GM19397 (cell line): ENCODE results near the gene PPP2R5A.
A peak's percentile ranks its signal among the peaks of the same experiment; 100 is the strongest.
"Not testable (repeated sequence)": the region's sequence is repeated elsewhere in the genome, so short reads cannot be mapped to it uniquely, and the experiment has no call there.

ENCODE experiments used
- ATAC-seq: cut with Tn5 transposase; IDR thresholded peaks from one replicate; pipeline ENCODE4 v1.9.1; 2021; ENCODE audit warnings: mild to moderate bottlenecking, moderate library complexity; ENCODE audit not compliant: unreplicated experiment

The PPP2R5A gene

DNA sequence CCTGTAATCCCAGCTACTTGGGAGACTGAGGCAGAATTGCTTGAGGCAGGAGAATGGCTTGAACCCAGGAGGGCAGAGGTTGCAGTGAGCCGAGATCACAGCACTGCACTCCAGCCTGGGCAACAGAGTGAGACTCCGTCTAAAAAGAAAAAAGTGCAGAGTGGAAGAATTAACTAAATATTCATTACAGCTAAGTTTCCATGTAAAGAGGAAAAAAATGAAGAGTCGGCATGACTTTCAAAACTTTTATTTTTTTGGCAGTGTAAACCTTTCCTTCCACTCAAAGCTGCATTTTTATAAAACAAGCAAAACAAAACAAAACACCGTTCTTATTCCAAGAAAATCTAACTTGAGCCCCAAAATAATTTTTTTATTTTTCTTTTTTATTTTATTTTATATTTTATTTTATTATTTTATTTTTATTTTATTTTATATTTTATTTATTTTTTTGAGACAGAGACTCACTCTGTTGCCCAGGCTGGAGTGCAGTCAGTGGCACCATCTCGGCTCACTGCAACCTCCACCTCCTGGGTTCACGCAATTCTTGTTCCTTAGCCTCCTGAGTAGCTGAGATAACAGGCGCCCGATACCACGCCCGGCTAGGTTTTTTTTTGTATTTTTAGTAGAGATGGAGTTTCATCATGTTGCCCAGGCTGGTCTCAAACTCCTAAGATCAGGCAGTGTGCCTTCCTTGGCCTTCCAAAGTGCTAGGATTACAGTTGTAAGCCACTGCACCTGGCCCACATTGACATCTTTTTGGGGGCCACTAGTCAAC lies 66.6 kb downstream of the PPP2R5A start:
- ATAC-seq: no peak

DNA sequence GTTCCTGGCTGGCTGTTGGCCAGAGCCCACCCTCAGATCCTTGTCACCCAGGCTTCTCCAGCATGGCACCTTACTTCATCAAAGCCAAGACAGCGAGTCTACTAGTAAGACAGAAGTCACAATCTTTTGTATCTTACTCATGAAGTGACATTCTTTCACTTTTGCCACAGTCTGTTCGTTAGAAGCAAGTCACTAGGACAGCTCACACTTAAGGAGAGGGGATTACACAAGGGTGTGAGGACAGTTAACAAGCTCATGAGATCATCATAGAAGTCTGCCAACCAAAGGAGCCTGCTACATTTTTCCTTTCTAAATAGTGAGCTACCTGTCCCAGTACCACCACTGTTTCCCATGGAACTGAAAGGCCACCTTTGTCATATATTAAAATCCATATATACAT lies 68.0 kb downstream of the PPP2R5A start:
- no peak for ATAC-seq

DNA sequence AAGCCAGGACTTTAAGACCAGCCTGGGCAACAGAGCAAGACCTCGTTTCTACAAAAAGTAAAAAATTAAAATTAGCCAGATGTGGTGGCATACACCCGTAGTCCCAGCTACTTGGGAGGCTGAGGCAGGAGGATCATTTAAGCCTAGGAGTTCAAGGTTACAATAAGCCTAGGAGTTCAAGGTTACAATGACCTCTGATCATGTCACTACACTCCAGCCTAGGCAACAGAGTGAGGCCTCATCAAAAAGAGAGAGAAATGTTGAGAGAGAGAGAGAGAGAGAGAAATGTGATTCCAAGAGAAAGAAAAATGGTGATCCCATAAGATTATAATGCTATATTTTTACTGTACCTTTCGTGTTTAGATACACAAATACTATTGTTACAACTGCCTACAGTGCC lies 69.3 kb downstream of the PPP2R5A start:
- no peak for ATAC-seq

DNA sequence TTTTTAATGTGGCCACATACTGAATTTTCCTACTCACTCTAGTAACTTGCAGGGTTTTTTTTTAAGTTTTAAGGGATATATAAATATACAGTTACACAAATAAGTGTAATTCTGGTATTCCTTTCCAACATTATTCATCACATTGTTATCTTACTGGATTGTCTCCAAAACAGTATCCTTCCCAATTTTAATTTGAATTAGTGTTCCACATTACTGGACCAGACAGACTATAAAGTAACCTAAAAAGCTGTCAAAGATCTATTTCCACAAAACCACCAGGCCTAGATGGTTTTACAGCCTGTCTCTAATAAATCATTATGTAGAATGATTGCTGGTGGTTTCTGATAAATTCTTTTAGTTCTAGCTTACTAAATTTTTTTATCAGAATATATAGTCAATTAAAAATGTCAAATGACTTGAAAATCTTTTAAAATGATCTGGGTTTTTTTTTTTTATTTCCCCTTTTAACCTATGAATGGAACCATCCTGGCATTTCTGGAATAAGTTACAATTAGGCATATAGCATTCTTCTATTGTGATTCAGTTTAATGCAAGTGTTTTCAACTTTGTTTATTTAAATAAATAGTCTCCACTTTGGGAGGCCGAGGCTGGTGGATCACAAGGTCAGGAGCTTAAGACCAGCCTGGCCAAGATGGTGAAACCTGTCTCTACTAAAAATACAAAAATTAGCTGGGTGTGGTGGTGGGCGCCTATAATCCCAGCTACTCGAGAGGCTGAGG lies 70.2 kb downstream of the PPP2R5A start:
- no peak for ATAC-seq

DNA sequence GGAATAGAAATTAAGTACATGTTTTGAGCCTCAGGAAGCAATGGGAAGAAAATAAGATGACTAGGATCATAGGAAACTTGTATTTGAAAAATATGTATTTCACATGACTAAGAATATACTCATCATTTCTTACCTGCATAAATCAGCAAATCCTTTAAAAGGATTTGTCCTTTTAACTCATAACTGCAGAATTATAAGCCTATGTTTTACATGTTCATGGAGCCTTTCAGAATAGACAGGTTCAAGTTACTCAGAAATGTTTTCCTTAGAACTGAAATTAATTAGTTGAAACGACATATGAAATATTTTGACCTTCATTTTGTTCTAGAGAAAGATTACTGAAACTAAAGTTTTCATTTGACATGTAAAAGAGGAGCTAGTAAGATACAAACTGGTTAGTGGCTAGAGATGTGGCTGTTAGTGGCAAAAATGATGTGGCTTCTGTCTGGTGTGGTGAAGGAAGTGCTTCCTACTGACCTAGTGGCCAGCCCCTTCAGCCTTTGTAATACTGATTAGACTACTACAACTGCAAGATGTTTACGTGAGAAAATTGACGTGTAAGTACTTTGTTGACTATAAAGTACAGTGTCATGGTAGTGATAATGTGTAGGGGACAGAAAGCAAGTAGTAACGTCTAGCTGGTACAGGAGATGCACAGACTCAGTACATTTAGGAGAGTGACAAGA lies 74.7 kb downstream of the PPP2R5A start:
- no peak for ATAC-seq

DNA sequence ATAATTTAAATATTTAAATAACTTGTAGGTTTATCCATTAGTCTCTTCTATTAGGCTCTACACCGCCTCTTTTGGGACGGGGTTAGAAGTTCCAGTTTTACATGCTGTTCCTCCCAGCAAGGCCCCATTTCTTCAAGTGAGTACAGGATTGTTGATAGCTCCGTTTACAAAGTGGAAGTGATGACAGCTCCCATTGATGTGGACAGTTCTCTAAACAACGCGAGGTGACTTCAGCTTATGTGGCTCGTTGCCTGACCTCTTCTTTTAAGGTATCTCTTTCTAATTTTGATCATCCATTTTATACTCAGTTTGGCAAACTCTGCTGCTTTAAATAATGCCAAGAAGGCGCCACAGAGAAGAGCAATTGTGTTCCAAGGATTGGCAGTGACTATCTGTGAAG lies 79.8 kb downstream of the PPP2R5A start:
- no peak for ATAC-seq

DNA sequence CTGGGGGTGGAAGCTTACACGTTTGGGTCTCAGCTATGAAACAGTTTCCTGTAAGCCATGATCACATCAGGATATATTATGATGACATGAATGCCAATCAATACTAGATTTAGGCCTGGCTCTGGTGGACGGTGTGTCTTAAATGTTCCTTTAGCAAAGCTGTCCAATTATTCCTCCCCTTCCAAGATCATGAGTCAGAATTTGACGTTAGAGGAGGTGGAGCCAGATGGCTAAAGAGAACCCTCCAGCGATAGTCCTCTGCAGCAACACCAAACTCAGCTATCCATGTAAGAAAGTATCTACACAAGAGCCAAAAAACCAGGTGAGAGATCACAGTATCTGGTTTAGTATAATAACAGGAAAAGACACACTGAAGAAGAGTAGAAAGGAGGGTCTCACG lies 81.7 kb downstream of the PPP2R5A start:
- no peak for ATAC-seq

DNA sequence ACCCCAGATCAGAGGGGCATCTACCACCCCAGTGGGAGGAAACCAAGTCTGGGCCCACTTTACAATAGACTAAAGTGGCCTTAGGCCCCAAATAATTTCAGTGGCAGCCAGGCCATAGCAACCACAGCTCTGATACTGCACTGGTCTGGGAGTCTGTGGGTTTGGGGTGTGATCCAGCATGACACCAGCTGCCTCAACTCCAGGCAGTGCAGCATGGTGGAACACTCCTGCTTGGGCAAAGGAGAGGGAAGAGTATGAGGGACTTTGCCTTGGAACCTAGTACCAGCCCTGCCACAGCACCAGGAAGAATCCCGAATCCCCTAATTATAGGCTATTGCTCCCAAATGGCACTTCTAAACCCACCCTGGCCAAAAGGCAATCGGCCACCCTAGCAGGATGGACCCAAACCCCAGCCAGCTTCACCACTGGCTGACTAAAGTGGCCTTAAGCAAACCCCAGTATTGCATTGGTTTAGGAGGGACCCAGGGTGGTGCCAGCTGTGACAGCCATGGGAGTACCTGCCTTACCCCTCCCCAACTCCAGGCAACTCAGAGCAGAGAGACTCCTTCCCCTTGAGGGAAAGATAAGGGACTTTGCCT lies 82.4 kb downstream of the PPP2R5A start:
- no peak for ATAC-seq

DNA sequence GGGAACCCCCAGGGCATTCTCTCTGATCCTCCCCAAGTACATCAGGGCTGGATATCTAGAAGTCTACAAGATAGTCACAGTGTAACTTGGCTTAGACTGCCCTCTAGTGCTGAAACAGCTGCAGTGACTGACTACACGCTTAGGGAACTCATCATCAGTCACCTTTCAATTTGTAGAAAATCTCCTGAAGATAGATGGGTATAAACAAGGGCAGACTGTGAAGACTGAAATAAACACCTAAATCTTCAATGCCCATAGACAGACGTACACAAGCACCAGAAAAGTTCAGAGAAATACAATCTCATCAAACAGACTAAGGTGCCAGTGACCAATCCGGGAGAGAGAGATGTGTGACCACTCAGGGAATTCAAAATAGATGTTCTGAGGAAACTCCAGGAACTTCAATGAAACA lies 82.9 kb downstream of the PPP2R5A start:
- peak; percentile 71 for ATAC-seq

DNA sequence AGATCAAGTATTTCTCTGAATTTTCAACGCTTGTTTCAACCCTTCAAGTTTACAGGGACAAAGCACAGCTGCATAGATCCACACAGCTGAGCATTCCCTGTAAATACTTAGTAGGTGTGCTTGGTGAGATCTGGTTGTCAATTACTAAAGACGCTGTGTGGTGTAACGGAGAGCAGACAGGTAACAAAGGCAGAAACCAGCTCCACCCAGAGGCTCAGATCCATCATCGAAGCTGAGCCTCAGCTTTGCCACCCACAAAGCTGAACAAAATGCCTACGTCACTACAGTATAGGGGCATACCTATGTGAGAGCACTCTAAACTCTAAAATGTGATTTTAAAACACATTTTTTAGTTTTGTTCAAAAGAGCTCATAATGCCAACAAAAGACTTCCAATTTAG lies 90.8 kb downstream of the PPP2R5A start:
- ATAC-seq: no peak

DNA sequence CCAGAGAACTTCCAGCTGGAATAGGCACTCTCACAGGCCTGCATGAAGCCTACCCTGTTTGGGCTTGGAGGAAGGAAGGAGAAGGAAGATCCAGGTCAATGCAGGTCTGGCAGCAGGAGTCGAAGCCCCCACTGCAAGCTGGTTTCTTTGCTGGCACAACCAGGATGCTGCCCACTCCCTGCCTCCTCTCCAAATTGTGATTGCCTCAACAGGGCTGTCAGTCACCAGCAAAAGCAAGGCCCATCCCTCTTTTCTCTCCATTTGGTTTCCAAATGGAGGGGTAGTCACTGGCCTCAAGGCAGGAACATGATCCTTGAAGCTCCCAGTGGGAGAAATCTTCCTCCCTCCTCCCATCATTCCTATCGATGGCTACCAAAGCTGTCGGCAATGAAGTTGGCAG lies 92.4 kb downstream of the PPP2R5A start:
- ATAC-seq: no peak

DNA sequence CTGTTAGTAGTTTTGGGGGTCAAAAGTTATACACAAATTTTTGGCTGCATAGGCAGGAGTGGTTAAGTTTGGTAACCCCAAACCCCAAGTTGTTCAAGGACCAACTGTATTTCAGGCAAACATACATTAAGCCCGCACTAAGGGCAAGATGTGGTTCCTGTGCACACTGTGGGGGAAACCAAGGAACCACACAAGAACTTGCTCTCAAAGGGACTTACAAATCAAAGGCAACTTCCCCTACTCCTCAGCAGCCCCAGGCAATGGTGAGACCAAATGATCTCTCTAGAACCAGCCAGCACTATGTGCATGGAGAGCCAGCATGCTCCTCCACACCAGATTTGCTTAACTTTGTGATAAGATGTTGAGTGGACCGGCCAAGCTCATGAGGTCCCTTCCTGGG lies 94.2 kb downstream of the PPP2R5A start:
- ATAC-seq: no peak

DNA sequence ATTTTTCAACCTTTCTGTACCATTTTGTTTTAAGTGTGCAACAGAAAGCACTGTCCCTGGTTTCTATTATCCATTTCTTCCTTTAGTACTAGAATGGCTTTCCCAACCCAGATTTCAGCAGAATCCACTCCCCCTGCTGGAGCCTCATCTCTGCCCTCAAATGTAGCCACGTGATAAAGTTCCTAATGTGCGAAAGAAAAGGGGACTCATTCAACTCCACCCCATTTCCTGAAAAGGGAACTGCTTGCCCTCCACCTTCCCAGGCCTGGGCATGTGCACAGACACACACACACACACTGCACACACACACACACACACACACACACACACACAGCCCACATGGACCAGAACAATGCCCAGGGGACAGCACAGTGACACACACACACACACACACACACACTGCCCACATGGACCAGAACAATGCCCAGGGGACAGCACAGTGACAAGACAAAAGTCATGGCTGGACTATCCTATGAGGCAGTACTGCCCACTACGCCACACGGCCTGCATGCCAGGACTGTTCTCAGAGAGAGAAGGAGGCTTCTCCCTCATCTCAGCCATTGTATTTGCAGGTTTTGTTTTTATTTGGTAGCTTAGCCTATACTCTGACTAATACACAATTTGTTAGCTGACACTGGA lies 96.3 kb downstream of the PPP2R5A start:
- no peak for ATAC-seq

DNA sequence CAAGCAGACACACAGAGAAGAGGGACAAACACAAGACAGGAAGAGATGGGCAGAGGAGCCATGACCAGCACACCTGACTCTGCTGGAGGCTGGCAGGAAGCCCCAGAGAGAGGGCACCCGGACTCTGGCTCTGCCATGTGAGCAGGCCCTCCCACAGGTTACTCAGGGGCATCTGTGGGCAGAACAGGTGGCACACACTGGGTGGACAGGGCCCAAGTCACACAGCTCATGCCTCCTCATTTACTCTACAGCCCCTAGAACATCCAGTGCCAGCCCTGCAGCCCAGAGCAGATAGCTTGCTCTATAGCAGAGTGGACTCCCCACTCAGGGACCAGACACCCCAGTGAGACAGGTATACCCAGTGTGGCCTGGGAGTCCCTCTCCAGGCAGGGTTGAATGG lies 100.8 kb downstream of the PPP2R5A start:
- ATAC-seq: no peak

DNA sequence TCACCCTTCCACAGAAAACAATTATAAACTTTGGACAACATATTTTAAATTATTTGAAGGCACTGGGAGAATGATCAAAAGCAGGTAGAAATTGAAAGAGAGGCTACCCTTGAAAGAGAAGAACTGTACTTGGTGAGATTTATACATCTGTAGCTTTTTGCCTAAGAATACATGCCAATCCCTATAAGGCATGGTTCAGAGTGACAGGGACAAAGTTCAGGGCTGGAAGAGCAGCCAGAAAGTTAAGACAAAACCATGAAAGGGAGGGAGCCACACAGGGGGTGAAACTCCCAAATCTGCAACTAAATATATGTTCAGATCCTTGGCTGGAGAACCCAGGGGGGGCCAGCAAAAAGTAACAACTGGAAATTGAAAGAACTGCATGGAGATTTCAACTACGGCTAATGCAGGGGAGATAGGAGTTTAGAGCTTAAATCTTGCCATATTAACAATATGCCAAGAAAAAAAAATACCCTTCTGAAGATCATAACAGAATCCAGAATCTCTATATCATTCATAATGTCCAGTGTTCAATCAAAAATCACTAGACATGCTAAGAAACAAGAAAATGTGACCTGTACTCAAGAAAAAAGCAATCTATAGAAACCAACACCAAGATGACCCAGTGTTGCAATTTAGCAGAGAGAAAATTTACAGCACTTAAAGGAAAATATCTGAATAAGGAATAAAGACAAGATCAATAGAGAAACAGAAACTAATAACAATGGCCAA lies 103.9 kb downstream of the PPP2R5A start:
- no peak for ATAC-seq

DNA sequence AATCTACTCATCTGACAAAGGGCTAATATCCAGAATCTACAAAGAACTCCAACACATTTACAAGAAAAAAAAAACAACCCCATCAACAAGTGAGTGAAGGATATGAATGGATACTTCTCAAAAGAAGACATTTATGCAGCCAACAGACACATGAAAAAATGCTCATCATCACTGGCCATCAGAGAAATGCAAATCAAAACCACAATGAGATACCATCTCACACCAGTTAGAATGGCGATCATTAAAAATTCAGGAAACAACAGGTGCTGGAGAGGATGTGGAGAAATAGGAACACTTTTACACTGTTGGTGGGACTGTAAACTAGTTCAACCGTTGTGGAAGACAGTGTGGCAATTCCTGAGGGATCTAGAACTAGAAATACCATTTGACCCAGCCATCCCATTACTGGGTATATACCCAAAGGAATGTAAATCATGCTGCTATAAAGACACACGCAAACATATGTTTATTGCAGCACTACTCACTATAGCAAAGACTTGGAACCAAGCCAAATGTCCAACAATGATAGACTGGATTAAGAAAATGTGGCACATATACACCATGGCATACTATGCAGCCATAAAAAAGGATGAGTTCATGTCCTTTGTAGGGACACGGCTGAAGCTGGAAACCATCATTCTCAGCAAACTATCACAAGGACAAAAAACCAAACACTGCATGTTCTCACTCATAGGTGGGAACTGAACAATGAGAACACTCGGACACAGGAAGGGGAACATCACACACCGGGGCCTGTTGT lies 110.6 kb downstream of the PPP2R5A start:
- ATAC-seq: not testable (repeated sequence)

DNA sequence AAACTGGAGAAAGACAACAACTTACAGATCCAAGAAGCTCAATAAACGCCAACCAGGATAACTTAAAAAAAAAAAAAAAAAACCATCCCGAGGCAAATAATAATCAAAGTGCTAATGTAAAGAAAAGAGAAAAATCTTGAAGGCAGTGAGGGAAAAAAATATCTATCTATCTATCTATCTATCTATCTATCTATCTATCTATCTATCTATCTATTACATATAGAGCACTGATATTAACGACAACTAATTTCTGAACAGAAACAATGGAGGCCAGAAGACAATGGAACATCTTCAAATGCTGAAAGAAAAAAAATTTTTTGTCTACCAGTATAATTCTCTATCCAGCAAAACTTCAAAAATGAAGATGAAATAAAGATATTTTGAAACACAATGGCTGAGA lies 111.4 kb downstream of the PPP2R5A start:
- ATAC-seq: no peak

DNA sequence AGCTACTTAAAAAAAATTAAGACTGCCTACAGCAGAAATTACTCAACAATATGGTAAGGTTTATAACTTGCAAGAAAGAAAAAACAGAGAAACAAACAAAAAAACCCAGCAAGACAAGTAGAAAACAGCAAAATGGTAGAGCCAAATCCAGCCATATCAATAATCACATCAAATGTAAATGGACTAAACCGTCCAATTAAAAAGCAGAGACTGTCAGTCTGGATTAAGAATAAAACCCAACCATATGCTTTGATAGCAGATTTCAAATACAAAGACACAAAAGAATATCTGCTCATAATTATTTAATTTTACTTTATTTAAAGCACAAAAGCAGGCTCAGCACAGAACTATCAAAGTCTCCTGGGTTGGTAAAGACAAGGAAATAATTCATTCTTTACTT lies 112.0 kb downstream of the PPP2R5A start:
- ATAC-seq: no peak

DNA sequence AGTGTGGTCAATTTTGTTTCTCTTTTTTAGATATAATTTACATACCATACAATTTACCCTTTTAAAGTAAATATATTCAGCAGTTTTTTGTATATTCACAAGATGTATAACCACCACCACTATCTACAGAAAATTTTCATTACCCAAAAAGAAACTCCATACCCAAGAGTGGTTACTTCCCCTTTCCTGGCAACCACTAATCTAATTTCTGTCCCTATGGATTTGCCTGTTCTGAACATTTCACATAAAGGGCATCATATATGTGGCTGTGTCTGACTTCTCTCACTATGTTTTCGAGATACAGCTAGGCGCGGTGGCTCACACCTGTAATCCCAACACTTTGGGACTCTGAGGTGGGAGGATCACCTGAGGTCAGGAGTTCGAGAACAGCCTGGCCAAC lies 115.8 kb downstream of the PPP2R5A start:
- no peak for ATAC-seq
